ENCODE data around the gene TDRD1.

GRCh38 chr10:114173603-114173920 is 5.6 kb upstream of the TDRD1 start:
- TF ChIP-seq CTCF (IDR thresholded peaks at IDR 0.05): no peak
- TF ChIP-seq POLR2A (IDR thresholded peaks at IDR 0.05): no peak

All from esophagus squamous epithelium (tissue), 4 donors.